ENCODE results near the gene PIK3C2A.
A peak's percentile ranks its signal among the peaks of the same experiment; 100 is the strongest.

PIK3C2A gene

DNA sequence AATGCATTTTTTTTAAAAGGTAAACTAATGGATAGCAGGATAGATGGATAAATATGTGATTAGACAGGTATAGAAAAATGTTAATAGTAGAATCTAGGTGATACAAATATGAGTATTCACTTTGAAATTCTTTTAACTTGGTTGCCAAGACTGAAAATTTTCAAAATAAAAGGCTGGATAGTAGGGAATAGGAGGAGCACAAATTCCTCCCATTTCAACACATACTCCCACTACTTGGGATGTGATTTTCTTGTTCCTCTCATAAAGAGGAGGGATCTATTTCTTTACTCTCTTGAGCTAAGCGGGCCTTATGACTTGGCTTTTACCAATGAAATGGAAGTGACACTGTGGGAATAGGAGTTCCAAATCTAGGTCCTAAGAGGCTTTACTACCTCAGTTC, 35.9 kb downstream of the PIK3C2A start:
- Histone ChIP-seq H3K36me3 (peaks cover 6 to 17% (median 10%) of the 10 kb centered on the region in 3 donors), H3K9me3 (no peaks in the 10 kb centered on the region), H3K27me3 (no peaks in the 10 kb centered on the region), H3K4me3 (no peak overlapping the region), H3K27ac (no peak overlapping the region), H3K4me1 (peaks cover 0 to 40% (median 7%) of the 10 kb centered on the region in 4 donors)
- no peak for TF ChIP-seq CTCF (IDR thresholded peaks at IDR 0.05)
- intact Hi-C loops (cut with DNase I; ENCODE audit: low total_unique reads): no loop called here
- no peak for DNase-seq

DNA sequence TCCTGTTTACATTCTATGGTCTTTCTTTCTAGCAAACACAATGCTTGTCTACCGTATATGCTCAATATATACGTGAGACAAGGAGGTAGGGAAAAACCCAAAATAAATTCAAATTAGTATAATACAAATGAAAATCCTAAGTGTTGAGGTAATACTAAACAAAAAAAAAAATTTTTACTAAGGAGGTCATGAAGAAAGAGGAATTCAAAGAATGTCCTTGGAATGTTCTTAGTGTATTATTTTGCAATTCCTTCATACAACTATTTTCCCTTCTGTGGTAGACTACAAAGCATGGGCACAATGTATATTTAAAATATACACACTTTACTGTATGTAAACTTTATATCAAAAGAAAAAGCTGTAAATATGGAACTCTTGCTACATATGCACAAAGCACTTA, 36.4 kb downstream of the PIK3C2A start:
- Histone ChIP-seq H3K27ac (no peak overlapping the region), H3K4me1 (peaks cover 0 to 40% (median 7%) of the 10 kb centered on the region in 4 donors), H3K27me3 (no peaks in the 10 kb centered on the region), H3K36me3 (peaks cover 6 to 18% (median 10%) of the 10 kb centered on the region in 3 donors), H3K9me3 (no peaks in the 10 kb centered on the region), H3K4me3 (no peak overlapping the region)
- DNase-seq: no peak
- no peak for TF ChIP-seq CTCF (IDR thresholded peaks at IDR 0.05)
- intact Hi-C loops (cut with DNase I; ENCODE audit: low total_unique reads): no loop called here

- TF ChIP-seq CTCF (IDR thresholded peaks at IDR 0.05): no peak
- H3K27me3 ChIP-seq: no peaks in the 10 kb centered on the region
- no peak for DNase-seq
- H3K4me3 ChIP-seq: no peak overlapping the region
- no peaks in the 10 kb centered on the region for H3K9me3 ChIP-seq
- peaks cover 0 to 38% (median 12%) of the 10 kb centered on the region in 4 donors for H3K4me1 ChIP-seq
- H3K36me3 ChIP-seq: peaks cover 6 to 18% (median 10%) of the 10 kb centered on the region in 3 donors
- intact Hi-C loops (cut with DNase I; ENCODE audit: low total_unique reads): no loop called here
- H3K27ac ChIP-seq: no peak overlapping the region
Observed at GRCh38 chr11:17169876-17170275, 37.9 kb downstream of the PIK3C2A start.

GRCh38 chr11:17165247-17165890, 42.4 kb downstream of the PIK3C2A start:
- TF ChIP-seq CTCF (IDR thresholded peaks at IDR 0.05): no peak
- H3K4me1 ChIP-seq: peaks cover 0 to 45% (median 14%) of the 10 kb centered on the region in 4 donors
- H3K27ac ChIP-seq: no peak overlapping the region
- H3K36me3 ChIP-seq: peaks cover 6 to 18% (median 10%) of the 10 kb centered on the region in 3 donors
- no peak for DNase-seq
- intact Hi-C loops (cut with DNase I; ENCODE audit: low total_unique reads): no loop called here
- no peaks in the 10 kb centered on the region for H3K27me3 ChIP-seq
- H3K9me3 ChIP-seq: no peaks in the 10 kb centered on the region
- H3K4me3 ChIP-seq: no peak overlapping the region

- no peaks in the 10 kb centered on the region for H3K9me3 ChIP-seq
- H3K36me3 ChIP-seq: peaks cover 6 to 18% (median 10%) of the 10 kb centered on the region in 3 donors
- TF ChIP-seq CTCF (IDR thresholded peaks at IDR 0.05): no peak
- intact Hi-C loops (cut with DNase I; ENCODE audit: low total_unique reads): no loop called here
- DNase-seq: peak in 1 of 2 donors; percentile 25
- H3K4me1 ChIP-seq: peaks cover 0 to 52% (median 18%) of the 10 kb centered on the region in 4 donors
- H3K27ac ChIP-seq: no peak overlapping the region
- H3K27me3 ChIP-seq: no peaks in the 10 kb centered on the region
- no peak overlapping the region for H3K4me3 ChIP-seq
Observed at GRCh38 chr11:17164361-17165246, 43.2 kb downstream of the PIK3C2A start.

Measured in tibial artery (tissue), 4 donors.